Smooth muscle cell (in vitro differentiated cells): Measurements from ENCODE around the gene ILKAP. TPM values are rescaled to one million over a fixed set of nuclear protein-coding genes. Genes with fewer than 3 reads are reported as not detected.

Experiments
- DNase-seq: peaks from one replicate; lab custom pipeline; 2025; ENCODE audit not compliant: unreplicated experiment; lab: John Stamatoyannopoulos, UW
- H2AFZ ChIP-seq: fragments of 200-600 bp; sonication (generic); 2 replicates; pipeline ENCODE4 v1.6.0; 2016; ENCODE audit warnings: antibody characterized with exemption, low read depth, mild to moderate bottlenecking
- H3F3A ChIP-seq: fragments of 200-600 bp; sonication (generic); 2 replicates; pipeline ENCODE4 v1.6.0; 2017; ENCODE audit warnings: antibody characterized with exemption, low read depth
- H3K27ac ChIP-seq: fragments of 200-600 bp; sonication (generic); 2 replicates; pipeline ENCODE4 v1.5.1; 2016; ENCODE audit warnings: low read depth, mild to moderate bottlenecking
- H3K27me3 ChIP-seq: fragments of 200-600 bp; sonication (generic); 2 replicates; pipeline ENCODE4 v1.6.1; 2016; ENCODE audit warnings: low read depth, mild to moderate bottlenecking
- H3K36me3 ChIP-seq: fragments of 200-600 bp; sonication (generic); 2 replicates; pipeline ENCODE4 v1.5.1; 2016; ENCODE audit warnings: low read depth
- H3K4me1 ChIP-seq: fragments of 200-600 bp; sonication (generic); 2 replicates; pipeline ENCODE4 v1.5.1; 2016; ENCODE audit warnings: low read depth
- H3K4me2 ChIP-seq: fragments of 200-600 bp; sonication (generic); 2 replicates; pipeline ENCODE4 v1.6.0; 2016; ENCODE audit warnings: mild to moderate bottlenecking
- H3K4me3 ChIP-seq: fragments of 200-600 bp; sonication (generic); 2 replicates; pipeline ENCODE4 v1.5.1; 2016; ENCODE audit warnings: mild to moderate bottlenecking
- H3K79me2 ChIP-seq: fragments of 200-600 bp; sonication (generic); 2 replicates; pipeline ENCODE4 v1.6.0; 2016; ENCODE audit warnings: low read depth, mild to moderate bottlenecking
- H3K9ac ChIP-seq: fragments of 200-600 bp; sonication (generic); 2 replicates; pipeline ENCODE4 v1.6.0; 2016; ENCODE audit warnings: low read depth
- H3K9me3 ChIP-seq: fragments of 200-600 bp; sonication (generic); replicated peaks from 2 replicates; pipeline ENCODE4 v1.5.1; 2016; ENCODE audit warnings: low read depth
- H4K20me1 ChIP-seq: fragments of 200-600 bp; sonication (generic); 2 replicates; pipeline ENCODE4 v1.6.0; 2016; ENCODE audit warnings: low read depth
- WGBS: methylation state at CpG from one replicate; pipeline ENCODE4 v1.1.7; 2016; ENCODE audit warnings: low lambda C conversion rate; 5-methylcytosine and 5-hydroxymethylcytosine counted together
- polyA plus RNA-seq: library from polyadenylated mRNA; unstranded; fragments of >200 nt; fragmentation: Nextera tagmentation; extraction: Ambion mirVana; gene quantifications from 2 replicates; pipeline ENCODE4 v1.2.1, GENCODE V29; 2016
- total RNA-seq: library from RNA; depleted of rRNA; stranded (reverse); fragments of >200 nt; gene quantifications from 2 replicates; pipeline ENCODE4 v1.2.3, GENCODE V29; 2014
- TF ChIP-seq, protein P1 (sequence below): fragments of 200-600 bp; sonication (generic); IDR thresholded peaks from 2 replicates; pipeline ENCODE4 v1.5.1; 2017; ENCODE audit warnings: borderline replicate concordance, mild to moderate bottlenecking, antibody characterized with exemption; ENCODE audit not compliant: insufficient read depth, poor library complexity, severe bottlenecking

Gene ILKAP
- total and polyA plus RNA-seq, 2 experiments from 2014 or later = 12.0 to 21.9 TPM

DNA sequence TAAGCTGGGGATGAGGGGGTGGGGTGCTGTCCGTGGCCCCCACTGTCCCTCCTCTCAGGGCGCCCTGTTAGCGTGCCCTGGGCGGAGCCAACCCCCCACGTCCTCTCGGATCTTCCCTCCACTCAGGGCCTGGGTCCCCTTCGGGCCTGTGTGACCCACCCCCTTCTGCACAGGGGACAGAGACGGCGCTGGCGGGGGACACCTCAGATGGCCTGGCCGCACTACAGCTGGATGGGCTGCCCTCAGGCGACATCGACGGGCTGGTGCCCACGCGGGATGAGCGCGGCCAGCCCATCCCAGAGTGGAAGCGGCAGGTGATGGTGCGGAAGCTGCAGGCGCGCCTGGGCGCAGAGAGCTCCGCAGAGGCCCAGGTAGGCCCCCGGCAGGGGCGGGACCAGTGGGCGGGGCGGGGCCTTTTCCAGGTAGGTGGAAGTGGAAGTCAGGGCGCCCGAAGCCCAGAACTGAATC, 74.9 kb downstream of the ILKAP start:
- no peak overlapping the region for H2AFZ ChIP-seq
- H3K27me3 ChIP-seq = no peaks in the 10 kb centered on the region
- no peaks in the 10 kb centered on the region for H3K79me2 ChIP-seq
- H3K36me3 ChIP-seq = no peaks in the 10 kb centered on the region
- no peaks in the 10 kb centered on the region for H3F3A ChIP-seq
- TF ChIP-seq, protein P1, sequence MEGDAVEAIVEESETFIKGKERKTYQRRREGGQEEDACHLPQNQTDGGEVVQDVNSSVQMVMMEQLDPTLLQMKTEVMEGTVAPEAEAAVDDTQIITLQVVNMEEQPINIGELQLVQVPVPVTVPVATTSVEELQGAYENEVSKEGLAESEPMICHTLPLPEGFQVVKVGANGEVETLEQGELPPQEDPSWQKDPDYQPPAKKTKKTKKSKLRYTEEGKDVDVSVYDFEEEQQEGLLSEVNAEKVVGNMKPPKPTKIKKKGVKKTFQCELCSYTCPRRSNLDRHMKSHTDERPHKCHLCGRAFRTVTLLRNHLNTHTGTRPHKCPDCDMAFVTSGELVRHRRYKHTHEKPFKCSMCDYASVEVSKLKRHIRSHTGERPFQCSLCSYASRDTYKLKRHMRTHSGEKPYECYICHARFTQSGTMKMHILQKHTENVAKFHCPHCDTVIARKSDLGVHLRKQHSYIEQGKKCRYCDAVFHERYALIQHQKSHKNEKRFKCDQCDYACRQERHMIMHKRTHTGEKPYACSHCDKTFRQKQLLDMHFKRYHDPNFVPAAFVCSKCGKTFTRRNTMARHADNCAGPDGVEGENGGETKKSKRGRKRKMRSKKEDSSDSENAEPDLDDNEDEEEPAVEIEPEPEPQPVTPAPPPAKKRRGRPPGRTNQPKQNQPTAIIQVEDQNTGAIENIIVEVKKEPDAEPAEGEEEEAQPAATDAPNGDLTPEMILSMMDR = no peak
- H3K4me1 ChIP-seq = no peaks in the 10 kb centered on the region
- DNase-seq = no peak
- H3K9me3 ChIP-seq = no peaks in the 10 kb centered on the region
- no peak overlapping the region for H3K4me3 ChIP-seq
- no peak overlapping the region for H3K9ac ChIP-seq
- no peaks in the 10 kb centered on the region for H4K20me1 ChIP-seq
- H3K4me2 ChIP-seq = no peak overlapping the region
- H3K27ac ChIP-seq = no peak overlapping the region
- WGBS = 61% methylated on average over 19 of the region's 30 CpGs

DNA sequence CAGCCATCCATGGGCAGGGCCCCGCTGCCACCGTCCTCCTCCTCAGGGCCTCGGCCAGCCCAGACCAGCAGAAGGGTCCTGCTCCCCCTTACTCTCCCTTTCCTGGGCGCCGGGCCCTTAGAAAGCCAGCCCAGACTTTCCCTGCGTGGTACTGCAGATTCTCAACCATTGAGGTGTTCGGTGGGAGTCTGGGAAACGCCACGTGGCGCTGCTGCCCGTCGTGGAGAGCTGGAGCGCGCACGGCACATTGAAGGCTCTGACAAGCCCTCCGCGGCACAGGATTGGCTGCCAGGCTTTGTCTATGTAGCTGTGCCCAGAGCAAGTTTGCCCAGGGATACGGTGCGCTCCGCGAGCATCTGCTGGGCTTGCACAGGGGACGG, 75.4 kb downstream of the ILKAP start:
- TF ChIP-seq, protein P1 = no peak
- Histone ChIP-seq H3K36me3 (no peaks in the 10 kb centered on the region), H3K27ac (no peak overlapping the region), H2AFZ (no peak overlapping the region), H3F3A (no peaks in the 10 kb centered on the region), H3K9me3 (no peaks in the 10 kb centered on the region), H3K9ac (no peak overlapping the region), H3K27me3 (no peaks in the 10 kb centered on the region), H3K4me1 (no peaks in the 10 kb centered on the region), H4K20me1 (no peaks in the 10 kb centered on the region), H3K4me2 (no peak overlapping the region), H3K79me2 (no peaks in the 10 kb centered on the region), H3K4me3 (no peak overlapping the region)
- WGBS = 90% methylated on average over 22 of the region's 22 CpGs
- no peak for DNase-seq

DNA sequence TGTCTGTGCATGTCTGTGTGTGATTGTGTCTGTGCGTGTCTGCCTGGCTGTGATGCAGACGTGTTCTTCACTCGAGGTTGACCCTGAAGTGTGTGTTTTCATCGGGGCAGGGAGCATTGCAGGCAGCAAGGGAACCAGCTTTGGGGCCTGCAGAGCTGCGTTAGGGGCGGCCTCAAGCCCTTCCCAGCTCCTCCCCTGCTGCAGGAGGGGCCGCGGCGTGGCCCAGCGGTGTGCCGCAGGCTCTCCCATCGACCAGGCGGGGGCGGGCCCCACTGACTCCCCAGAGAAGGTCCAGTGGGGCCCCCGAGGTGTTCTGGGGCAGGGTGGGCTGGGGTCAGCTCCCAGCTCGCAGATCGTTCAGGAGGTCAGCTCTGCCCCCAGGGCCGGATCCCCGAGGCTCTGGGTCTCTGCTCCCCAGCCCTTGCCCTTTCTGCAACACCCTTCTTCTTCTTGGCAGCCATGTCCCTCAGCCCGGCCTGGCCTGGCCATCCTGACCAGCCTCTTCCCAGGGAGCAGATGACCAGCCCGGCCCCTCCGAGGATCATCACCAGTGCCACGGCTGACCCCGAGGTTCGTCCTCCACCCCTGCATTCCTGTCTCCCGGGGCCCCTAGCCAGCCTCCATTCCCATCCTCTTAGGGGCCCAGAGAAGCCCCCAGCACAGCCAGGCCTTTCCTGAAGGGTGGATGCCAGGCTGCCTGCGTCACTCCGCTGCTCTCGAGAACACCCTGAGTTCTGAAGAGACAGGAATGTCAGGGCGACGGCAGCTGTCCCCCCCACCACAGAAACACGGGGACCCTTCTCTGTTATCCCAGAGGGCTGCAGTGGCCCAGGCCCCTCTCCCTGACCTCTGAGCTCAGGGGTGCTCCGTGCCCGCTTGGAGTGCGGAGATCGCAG, 76.1 kb downstream of the ILKAP start:
- TF ChIP-seq, protein P1 = no peak
- Histone ChIP-seq H4K20me1 (no peaks in the 10 kb centered on the region), H3K36me3 (no peaks in the 10 kb centered on the region), H3K4me3 (no peak overlapping the region), H3K4me1 (no peaks in the 10 kb centered on the region), H3K27me3 (no peaks in the 10 kb centered on the region), H2AFZ (no peak overlapping the region), H3K27ac (no peak overlapping the region), H3K9ac (no peak overlapping the region), H3K79me2 (no peaks in the 10 kb centered on the region), H3K9me3 (no peaks in the 10 kb centered on the region), H3F3A (no peaks in the 10 kb centered on the region), H3K4me2 (no peak overlapping the region)
- DNase-seq = no peak
- 86% methylated on average over 23 of the region's 36 CpGs for WGBS

DNA sequence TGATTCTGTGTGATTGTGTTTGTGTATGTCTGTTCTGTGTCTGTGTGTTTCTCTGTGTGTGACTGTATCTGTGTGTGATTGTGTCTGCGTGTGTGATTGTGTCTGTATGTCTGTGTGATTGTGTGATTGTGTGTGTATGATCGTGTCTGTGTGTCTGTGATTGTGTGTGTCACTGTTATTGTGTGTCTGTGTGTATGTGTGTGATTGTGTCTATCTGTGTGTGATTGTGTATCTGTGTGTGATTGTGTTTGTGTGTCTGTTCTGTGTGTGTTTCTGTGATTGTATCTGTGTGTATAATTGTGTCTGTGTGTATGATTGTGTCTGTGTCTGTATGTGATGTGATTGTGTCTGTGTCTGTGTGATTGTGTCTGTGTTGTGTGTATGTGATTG, 76.7 kb downstream of the ILKAP start:
- Histone ChIP-seq H3K9ac (no peak overlapping the region), H3K4me3 (no peak overlapping the region), H3K36me3 (no peaks in the 10 kb centered on the region), H4K20me1 (no peaks in the 10 kb centered on the region), H3K4me1 (no peaks in the 10 kb centered on the region), H3K79me2 (no peaks in the 10 kb centered on the region), H3K27me3 (no peaks in the 10 kb centered on the region), H3K27ac (no peak overlapping the region), H2AFZ (no peak overlapping the region), H3K9me3 (no peaks in the 10 kb centered on the region), H3F3A (no peaks in the 10 kb centered on the region), H3K4me2 (no peak overlapping the region)
- no peak for DNase-seq
- WGBS = 97% methylated on average over 2 of the region's 2 CpGs
- TF ChIP-seq, protein P1 = no peak
